Small intestine (tissue), 16 donors: Measurements from ENCODE around the gene BST2. TPM values are rescaled to one million over a fixed set of nuclear protein-coding genes. Genes with fewer than 3 reads are reported as not detected.

Source experiments
- DNase-seq, 2 donors: peaks; one replicate each; pipeline versions ENCODE4 v3.0.0 to v3.0.0-alpha.2; 2013
- FAIRE-seq: peaks from 2 replicates; lab custom pipeline; 2012; peaks lifted over from hg19 to GRCh38; lab: Jason Lieb, UNC
- H3K27ac ChIP-seq, 3 donors: one replicate each; pipeline ENCODE4 v1.5.1; 2013; ENCODE audit warnings: low read length in 2 of 3, mild to moderate bottlenecking in 2 of 3, control low read depth in 1 of 3, inconsistent platforms in 1 of 3, low read depth in 1 of 3, moderate library complexity in 1 of 3
- H3K27me3 ChIP-seq, 3 donors: one replicate each; pipeline ENCODE4 v1.6.1; 2013; ENCODE audit warnings: low read length in 3 of 3, inconsistent platforms in 1 of 3; ENCODE audit not compliant: control insufficient read depth in 3 of 3, insufficient read depth in 3 of 3
- H3K36me3 ChIP-seq, 3 donors: one replicate each; pipeline ENCODE4 v1.6.1; 2013; ENCODE audit warnings: low read length in 3 of 3, inconsistent platforms in 1 of 3, low read depth in 1 of 3, mild to moderate bottlenecking in 1 of 3, moderate library complexity in 1 of 3; ENCODE audit not compliant: control insufficient read depth in 3 of 3, insufficient read depth in 2 of 3
- H3K4me1 ChIP-seq, 3 donors: one replicate each; pipeline ENCODE4 v1.6.1; 2013; ENCODE audit warnings: low read length in 2 of 3, inconsistent platforms in 1 of 3, low read depth in 1 of 3, mild to moderate bottlenecking in 1 of 3, moderate library complexity in 1 of 3; ENCODE audit not compliant: control insufficient read depth in 3 of 3, insufficient read depth in 2 of 3
- H3K4me3 ChIP-seq, 3 donors: one replicate each; pipeline ENCODE4 v1.5.1; 2013; ENCODE audit warnings: low read length in 3 of 3, control low read depth in 1 of 3, inconsistent platforms in 1 of 3, low read depth in 1 of 3, mild to moderate bottlenecking in 1 of 3, moderate library complexity in 1 of 3
- H3K9me3 ChIP-seq, 2 donors: one replicate each; pipeline ENCODE4 v1.6.1; 2013; ENCODE audit warnings: low read depth in 1 of 2, low read length in 1 of 2; ENCODE audit not compliant: control insufficient read depth in 2 of 2, insufficient read depth in 1 of 2
- WGBS, 3 donors: extraction: QIAGEN DNeasy Blood & Tissue Kit; methylation state at CpG; one replicate each; pipeline ENCODE4 v1.1.7; 2013; 5-methylcytosine and 5-hydroxymethylcytosine counted together
- long read RNA-seq, 10 donors: transcript quantifications; one replicate each; lab custom pipeline, GENCODE V29; 2026
- polyA plus RNA-seq, 4 donors: library from polyadenylated mRNA; stranded (reverse) in 3 of 4; unstranded in 1 of 4; fragments of 200-250 nt in 3 of 4; fragments of 120-200 nt in 1 of 4; gene quantifications; one replicate each; pipeline versions ENCODE4 v1.2.1 to v1.2.3, GENCODE V29; 2013
- donor health status: healthy with polysubstance abuse.
- donor health status: control.
- donor health status: control.
- donor health status: Bipolar disorder and iron deficiency.
- donor health status: healthy.

BST2 gene
- 100 to 1,000 TPM in 1 of 4 donors, 10 to 100 TPM in 2, 1 to 10 TPM in 1; 4.5 to 128 (median 40.2) TPM for polyA plus RNA-seq
- long read RNA-seq, donor 1, result 0 reads
- long read RNA-seq, donor 2, transcript BST2-201 (5 exons, 1,019 nt), result major isoform, 12 of 12 reads
- long read RNA-seq, donor 2, partial matches to known transcripts, result 0 of 12 reads
- long read RNA-seq, donor 2, other reads (novel, unspliced or antisense), result 0 of 12 reads
- long read RNA-seq, donor 3, transcript BST2-201 (5 exons, 1,019 nt), result major isoform, 22 of 28 reads
- long read RNA-seq, donor 3, partial matches to known transcripts, result 6 of 28 reads
- long read RNA-seq, donor 3, other reads (novel, unspliced or antisense), result 0 of 28 reads
- long read RNA-seq, donor 4, result 0 reads
- long read RNA-seq, donor 5, transcript BST2-201 (5 exons, 1,019 nt), result major isoform, 11 of 11 reads
- long read RNA-seq, donor 5, partial matches to known transcripts, result 0 of 11 reads
- long read RNA-seq, donor 5, other reads (novel, unspliced or antisense), result 0 of 11 reads
- long read RNA-seq, donor 6, transcript BST2-201 (5 exons, 1,019 nt), result major isoform, 18 of 18 reads
- long read RNA-seq, donor 6, partial matches to known transcripts, result 0 of 18 reads
- long read RNA-seq, donor 6, other reads (novel, unspliced or antisense), result 0 of 18 reads
- long read RNA-seq, donor 7, transcript BST2-201 (5 exons, 1,019 nt), result major isoform, 8 of 8 reads
- long read RNA-seq, donor 7, partial matches to known transcripts, result 0 of 8 reads
- long read RNA-seq, donor 7, other reads (novel, unspliced or antisense), result 0 of 8 reads
- long read RNA-seq, donor 8, partial matches to known transcripts, result 0 of 1 reads
- long read RNA-seq, donor 8, other reads (novel, unspliced or antisense), result 0 of 1 reads
- long read RNA-seq, donor 9, partial matches to known transcripts, result 0 of 3 reads
- long read RNA-seq, donor 9, other reads (novel, unspliced or antisense), result 0 of 3 reads
- long read RNA-seq, donor 10, transcript BST2-201 (5 exons, 1,019 nt), result major isoform, 9 of 9 reads
- long read RNA-seq, donor 10, partial matches to known transcripts, result 0 of 9 reads
- long read RNA-seq, donor 10, other reads (novel, unspliced or antisense), result 0 of 9 reads

GRCh38 chr19:17405250-17406045, at the start of gene BST2:
Gene BST2 (minus strand): TSS chr19:17405630. CDS start chr19:17405575, 55 bp downstream.
- no peaks in the 10 kb centered on the region for H3K9me3 ChIP-seq
- WGBS, 3 donors, result 32 to 48% (median 33%) methylated on average over 18 of the region's 18 CpGs
- FAIRE-seq, result no peak
- H3K4me1 ChIP-seq, result peaks cover 0 to 6% (median 0%) of the 10 kb centered on the region in 3 donors
- peaks cover 0 to 2% (median 0%) of the 10 kb centered on the region in 3 donors for H3K27me3 ChIP-seq
- H3K4me3 ChIP-seq, result peak within 1 kb of the TSS; percentile 24 to 40 (median 31)
- H3K36me3 ChIP-seq, result no peaks in the 10 kb centered on the region
- peak; percentile 44 to 83 for DNase-seq
- peak within 1 kb of the TSS; percentile 46 to 93 (median 83) for H3K27ac ChIP-seq

GRCh38 chr19:17454576-17455071, 49.2 kb upstream of the BST2 start:
- FAIRE-seq, result no peak
- Histone ChIP-seq H3K27ac (no peak overlapping the region), H3K4me1 (no peaks in the 10 kb centered on the region), H3K36me3 (no peaks in the 10 kb centered on the region), H3K4me3 (no peak overlapping the region), H3K9me3 (peaks cover 0 to 4% of the 10 kb centered on the region in 2 donors), H3K27me3 (peaks cover 0 to 47% (median 9%) of the 10 kb centered on the region in 3 donors)
- 8 to 14% (median 13%) methylated on average over 13 of the region's 13 CpGs for WGBS, 3 donors
- DNase-seq, result no peak

GRCh38 chr19:17451820-17452219, 46.4 kb upstream of the BST2 start:
- peaks cover 0 to 2% (median 0%) of the 10 kb centered on the region in 3 donors for H3K4me1 ChIP-seq
- 73 to 89% (median 81%) methylated on average over 4 of the region's 4 CpGs for WGBS, 3 donors
- FAIRE-seq, result no peak
- no peak overlapping the region for H3K27ac ChIP-seq
- no peak for DNase-seq
- peaks cover 0 to 51% (median 9%) of the 10 kb centered on the region in 3 donors for H3K27me3 ChIP-seq
- H3K4me3 ChIP-seq, result no peak overlapping the region
- H3K36me3 ChIP-seq, result no peaks in the 10 kb centered on the region
- peaks cover 0 to 4% of the 10 kb centered on the region in 2 donors for H3K9me3 ChIP-seq

- Histone ChIP-seq H3K9me3 (peaks cover 0 to 4% of the 10 kb centered on the region in 2 donors), H3K27ac (no peak overlapping the region), H3K4me3 (no peak overlapping the region), H3K4me1 (peaks cover 0 to 2% (median 0%) of the 10 kb centered on the region in 3 donors), H3K27me3 (peaks cover 0 to 41% (median 9%) of the 10 kb centered on the region in 3 donors), H3K36me3 (no peaks in the 10 kb centered on the region)
- FAIRE-seq (no peak), DNase-seq (peak in 1 of 2 donors; percentile 49)
- WGBS, 3 donors, result 34 to 52% (median 41%) methylated on average over 8 of the region's 8 CpGs
These were observed 45.0 kb upstream of the BST2 start for GRCh38 chr19:17450264-17451075.

- H3K4me1 ChIP-seq, result peaks cover 0 to 2% (median 0%) of the 10 kb centered on the region in 3 donors
- no peak within 1 kb of the TSS for H3K27ac ChIP-seq
- H3K9me3 ChIP-seq, result peaks cover 0 to 2% of the 10 kb centered on the region in 2 donors
- DNase-seq, result peak in 1 of 2 donors; percentile 41
- no peaks in the 10 kb centered on the region for H3K36me3 ChIP-seq
- no peak for FAIRE-seq
- WGBS, 3 donors, result 1 to 2% (median 2%) methylated on average over 37 to 81 of the region's 81 CpGs
- H3K27me3 ChIP-seq, result peaks cover 0 to 24% (median 0%) of the 10 kb centered on the region in 3 donors
- H3K4me3 ChIP-seq, result peak within 1 kb of the TSS in 2 of 3 donors; percentile 25 to 26
These were observed 42.9 kb upstream of the BST2 start, which contains the start of gene TMEM221 for GRCh38 chr19:17448131-17448967. Gene TMEM221 (minus strand): TSS chr19:17448668. CDS start chr19:17448462, 206 bp downstream.

- peaks cover 0 to 22% (median 0%) of the 10 kb centered on the region in 3 donors for H3K27me3 ChIP-seq
- peaks cover 0 to 2% (median 0%) of the 10 kb centered on the region in 3 donors for H3K4me1 ChIP-seq
- DNase-seq (no peak), FAIRE-seq (no peak)
- no peak overlapping the region for H3K27ac ChIP-seq
- H3K9me3 ChIP-seq, result no peaks in the 10 kb centered on the region
- no peaks in the 10 kb centered on the region for H3K36me3 ChIP-seq
- no peak overlapping the region for H3K4me3 ChIP-seq
- 32 to 50% (median 42%) methylated on average over 2 to 5 of the region's 5 CpGs for WGBS, 3 donors
These were observed 42.3 kb upstream of the BST2 start for GRCh38 chr19:17447704-17448130.
